Activated CD8-positive, alpha-beta memory T cell treated with anti-CD3 and anti-CD28 coated beads, Interleukin-2, amount 50 U/mL, for 48 hours (primary cell): ENCODE data around the gene ELMO1.
A peak's percentile ranks its signal among the peaks of the same experiment; 100 is the strongest.

Experiments used
- DNase-seq: peaks from one replicate; pipeline ENCODE4 v3.0.0-alpha.2; 2020

The ELMO1 gene

GRCh38 chr7:37076668-37077067 is 372.0 kb downstream of the ELMO1 start:
- DNase-seq, result no peak

DNA sequence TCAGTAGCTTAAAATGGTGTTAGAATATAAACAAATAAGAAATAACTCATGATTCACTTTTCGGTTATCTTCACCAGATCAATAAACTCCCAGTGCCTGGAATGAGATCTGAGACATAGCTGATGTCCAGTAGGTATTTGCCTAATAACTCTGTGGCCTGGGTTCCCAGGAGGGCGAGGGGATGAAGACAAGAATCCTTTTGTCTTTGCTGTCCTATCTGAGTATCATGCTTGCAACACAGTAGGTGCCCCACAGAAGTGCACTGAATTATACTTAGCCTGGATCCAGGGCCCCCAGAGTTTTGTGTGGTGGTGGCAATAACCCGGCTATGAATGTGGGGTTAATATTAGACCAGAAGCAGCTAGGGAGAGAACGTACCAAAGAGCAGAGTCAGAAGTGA is 374.3 kb downstream of the ELMO1 start:
- no peak for DNase-seq

DNA sequence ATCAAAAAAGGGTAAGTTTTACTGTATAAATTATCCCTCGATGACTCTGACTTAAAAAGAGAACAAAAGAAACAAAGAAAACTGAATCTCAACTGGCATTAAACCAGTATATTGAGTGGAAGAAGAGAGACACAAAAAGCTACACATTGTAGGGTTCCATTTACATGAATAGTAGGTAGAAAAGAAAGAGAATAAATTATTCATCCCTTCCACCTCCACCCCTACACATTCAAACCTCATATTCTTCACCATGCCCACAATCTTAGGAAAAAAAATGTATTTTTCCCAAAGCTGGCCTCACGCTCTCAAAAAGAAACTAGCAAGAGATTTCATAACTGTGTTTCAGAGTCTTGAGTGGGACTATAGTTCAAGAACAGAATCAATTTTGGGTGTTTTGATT is 377.5 kb downstream of the ELMO1 start:
- DNase-seq, result no peak

- no peak for DNase-seq
Measured at GRCh38 chr7:37070471-37070870, 378.2 kb downstream of the ELMO1 start.

GRCh38 chr7:37070031-37070430 is 378.6 kb downstream of the ELMO1 start:
- DNase-seq, result no peak

GRCh38 chr7:37069336-37069735 is 379.3 kb downstream of the ELMO1 start:
- DNase-seq, result no peak

DNA sequence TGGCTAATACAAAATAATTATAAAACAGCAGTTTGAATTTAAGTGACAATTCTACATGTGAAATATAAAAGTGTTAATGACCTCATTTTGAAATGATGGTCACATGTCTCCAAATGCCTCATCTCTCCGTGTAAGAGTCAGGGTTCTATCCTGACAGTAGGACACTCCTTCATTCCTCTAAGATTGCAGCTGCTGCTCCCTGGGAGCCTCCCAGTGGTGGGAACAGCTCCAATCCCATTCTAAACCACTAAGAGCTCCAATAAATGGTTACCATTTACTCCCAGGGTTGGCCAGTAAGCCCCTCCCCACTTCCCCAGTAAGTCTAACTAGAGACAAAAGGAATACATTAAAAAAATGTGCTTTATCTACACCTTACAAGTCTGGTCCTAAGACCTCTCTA is 379.8 kb downstream of the ELMO1 start:
- no peak for DNase-seq

- DNase-seq, result no peak
Measured at GRCh38 chr7:37068038-37068437, 380.6 kb downstream of the ELMO1 start.

DNA sequence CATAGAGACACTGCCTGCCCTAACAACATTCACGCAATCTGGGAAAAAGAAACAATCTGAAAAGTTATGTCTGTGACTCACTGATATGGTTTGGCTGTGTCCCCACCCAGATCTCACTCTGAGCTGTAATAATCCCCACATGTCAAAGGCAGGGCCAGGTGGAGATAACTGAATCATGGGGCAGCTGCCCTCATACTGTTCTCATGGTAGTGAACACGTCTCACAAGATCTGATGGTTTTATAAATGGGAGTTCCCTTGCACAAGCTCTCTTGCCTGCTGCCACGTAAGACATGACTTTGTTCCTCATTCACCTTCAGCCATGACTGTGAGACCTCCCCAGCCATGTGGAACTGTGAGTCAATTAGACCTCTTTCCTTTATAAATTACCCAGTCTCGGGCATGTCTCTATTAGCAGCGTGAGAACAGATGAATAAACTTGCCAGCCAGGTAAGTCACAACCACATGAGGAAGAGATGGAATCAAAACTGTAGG is 382.8 kb downstream of the ELMO1 start:
- DNase-seq, result peak; percentile 62

- DNase-seq, result no peak
Measured at GRCh38 chr7:37062560-37062859, 386.2 kb downstream of the ELMO1 start.

DNA sequence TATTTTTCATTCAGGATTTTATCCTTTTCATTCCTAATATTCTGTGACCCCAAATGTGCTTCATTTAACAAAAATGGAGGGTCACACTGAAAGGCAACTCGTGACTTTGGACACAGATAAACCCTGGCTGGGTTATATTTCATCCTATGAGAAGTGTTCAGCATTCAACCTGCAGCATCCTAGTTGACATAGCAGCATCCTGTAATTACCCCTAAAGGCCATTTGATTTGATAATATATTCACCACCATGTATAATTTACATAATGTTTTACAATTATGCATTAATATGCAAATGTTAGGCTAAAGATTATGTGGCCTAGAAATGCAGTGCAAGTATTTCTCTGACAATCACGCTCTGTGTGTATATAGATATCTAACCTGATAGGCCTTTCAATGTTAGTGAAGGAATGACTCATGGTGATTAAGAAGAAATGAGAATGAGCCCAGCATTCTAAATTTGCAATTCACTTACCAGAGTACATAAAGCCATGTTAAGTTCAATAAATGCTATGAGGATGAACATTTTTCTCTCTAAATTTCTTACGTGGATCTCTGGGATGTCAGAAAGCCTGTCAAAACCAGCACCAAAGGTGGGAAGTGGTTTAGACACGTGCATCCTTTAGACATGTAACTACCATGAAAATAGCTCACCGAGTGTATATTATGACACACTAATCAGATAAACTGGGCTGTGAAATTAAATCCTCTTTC is 386.7 kb downstream of the ELMO1 start:
- no peak for DNase-seq

DNA sequence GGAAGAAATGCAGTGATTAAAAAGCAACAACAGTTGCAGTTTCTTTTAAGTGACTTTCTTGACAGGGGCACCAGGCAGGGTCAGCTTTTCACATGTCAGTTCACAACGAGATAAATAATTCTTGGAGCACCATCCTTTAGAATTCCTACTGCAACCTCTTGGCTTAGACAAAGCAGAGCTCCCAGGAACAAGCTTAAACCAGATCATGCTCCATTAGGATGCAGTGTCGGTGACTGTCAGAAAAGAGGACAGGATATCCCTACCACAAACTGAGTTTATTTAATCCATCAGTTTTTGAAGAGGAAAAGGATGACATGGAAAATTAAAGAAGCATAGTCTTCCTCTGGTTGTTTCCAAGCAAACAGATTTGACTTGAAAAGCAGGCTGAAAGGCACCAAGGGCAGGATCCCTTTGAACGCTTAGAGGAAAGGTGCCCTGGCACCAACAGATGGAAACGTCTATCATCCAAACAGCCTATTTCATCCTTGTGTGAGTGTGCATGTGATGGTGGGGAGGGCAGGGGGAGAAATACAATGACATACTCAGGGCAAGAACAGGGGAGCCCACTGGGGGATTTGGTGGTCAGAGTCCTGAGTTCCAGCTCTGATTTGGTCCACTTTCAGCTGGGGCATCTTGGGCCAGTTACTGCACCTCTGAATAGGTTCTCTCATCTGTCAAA is 392.3 kb downstream of the ELMO1 start:
- DNase-seq, result no peak

DNA sequence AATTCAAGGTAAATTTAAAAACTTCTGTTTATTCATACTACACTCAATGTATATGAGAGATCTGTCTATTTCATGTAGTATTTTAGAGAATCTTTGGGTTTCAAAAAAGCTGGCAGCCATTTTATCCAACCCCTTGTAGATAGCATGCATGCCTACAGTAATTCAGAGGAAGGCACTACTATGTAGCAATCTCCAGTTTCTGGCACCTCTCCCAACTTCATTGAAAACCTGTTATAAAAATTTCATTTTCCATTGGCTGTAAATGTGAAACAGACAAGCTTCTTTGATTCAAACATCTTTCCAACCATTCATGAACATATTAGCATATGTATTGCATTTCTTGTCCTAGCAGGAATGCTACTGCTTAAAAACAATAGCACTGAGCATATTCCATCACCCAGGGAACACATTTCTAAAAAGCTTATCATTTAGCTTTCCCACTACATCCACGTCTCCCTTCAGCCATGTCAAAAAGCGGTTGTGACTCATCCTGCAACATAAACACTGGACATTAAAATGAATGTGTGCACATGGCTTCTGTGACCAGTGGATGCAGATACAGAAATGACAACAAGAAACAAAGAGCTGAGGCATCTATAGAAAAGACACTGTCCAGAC is 393.9 kb downstream of the ELMO1 start:
- no peak for DNase-seq

- DNase-seq, result no peak
Measured at GRCh38 chr7:37052705-37053104, 396.0 kb downstream of the ELMO1 start.

- no peak for DNase-seq
Measured at GRCh38 chr7:37050801-37051200, 397.9 kb downstream of the ELMO1 start.

DNA sequence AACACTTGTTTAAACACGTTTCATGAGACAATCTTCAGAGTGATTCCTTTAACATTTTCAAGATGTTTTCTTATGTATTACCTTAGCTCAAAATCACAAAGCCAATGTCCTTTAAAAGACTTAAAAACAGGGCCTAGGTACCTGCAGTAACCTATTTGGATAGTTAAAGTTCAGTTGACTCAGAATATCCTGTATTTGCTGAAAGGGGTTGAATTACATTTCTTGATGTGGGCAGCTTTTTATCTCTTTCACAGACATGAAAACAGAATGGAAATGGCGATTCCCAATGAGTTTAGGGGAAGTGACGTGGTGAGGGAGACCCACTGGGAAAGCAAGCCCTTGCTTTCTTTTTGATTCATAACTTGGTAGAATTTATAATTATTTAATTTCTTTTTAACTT is 400.0 kb downstream of the ELMO1 start:
- DNase-seq, result no peak

DNA sequence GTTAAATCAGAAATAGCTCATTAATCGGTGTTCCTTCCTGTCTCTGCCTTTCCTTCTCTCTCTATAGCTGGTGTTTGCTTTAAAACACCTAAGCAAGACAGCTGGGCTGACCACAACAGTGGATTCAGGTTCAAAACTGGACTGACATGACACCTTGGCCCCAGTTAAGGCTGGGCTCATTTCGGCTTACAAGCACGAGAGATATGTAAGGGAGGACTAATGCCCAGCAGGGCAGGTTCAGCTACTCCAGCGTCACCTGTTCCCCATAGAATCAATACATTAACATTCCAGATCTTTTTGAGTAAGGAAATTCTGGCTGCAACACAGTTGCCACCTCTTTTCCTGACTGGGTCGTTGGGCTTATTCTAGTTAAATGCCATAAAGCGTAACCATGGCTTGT is 401.4 kb downstream of the ELMO1 start:
- no peak for DNase-seq

- DNase-seq, result no peak
Measured at GRCh38 chr7:37046531-37047079, 402.1 kb downstream of the ELMO1 start.

DNA sequence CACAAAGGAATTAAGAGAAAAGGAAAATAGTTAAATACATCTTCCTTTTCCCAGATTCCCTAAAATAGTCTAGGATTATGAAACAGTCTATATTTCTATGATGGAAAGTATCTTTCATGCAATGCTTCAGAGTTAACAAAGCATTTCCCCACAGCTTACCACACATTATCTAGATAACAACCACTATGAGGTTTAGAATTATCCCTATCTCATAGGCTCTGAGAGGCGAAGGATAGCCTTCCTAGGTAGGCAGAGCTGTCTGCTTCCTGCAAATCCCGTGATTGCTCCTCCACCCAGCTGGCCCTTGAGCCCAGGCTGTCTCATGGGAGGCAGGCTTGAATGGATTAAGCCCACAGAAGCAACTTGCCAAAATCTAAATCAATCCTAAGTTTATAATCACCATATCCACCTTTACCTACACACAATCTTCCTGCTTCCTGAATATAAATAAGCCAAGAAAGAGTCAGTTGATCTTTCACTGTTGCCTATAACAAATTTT is 402.9 kb downstream of the ELMO1 start:
- no peak for DNase-seq

DNA sequence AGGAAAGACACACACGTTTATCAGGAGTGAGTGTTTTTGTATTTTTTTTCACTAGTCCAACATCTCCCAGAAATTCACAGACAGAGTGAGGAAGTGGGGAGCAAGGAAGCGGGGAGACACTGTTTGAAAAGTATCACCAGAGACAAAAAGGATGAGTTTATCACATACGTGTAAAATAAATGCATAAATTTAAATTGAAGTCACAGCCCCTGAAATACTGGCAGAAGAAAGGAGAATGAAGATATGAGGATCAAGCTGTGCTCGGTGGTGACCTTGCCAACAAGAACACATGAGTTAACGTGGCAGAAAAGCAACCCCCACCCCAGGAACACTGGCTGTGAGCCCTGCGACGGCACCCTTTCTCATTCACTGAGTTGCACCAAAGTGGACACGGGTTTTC is 407.2 kb downstream of the ELMO1 start:
- no peak for DNase-seq

GRCh38 chr7:37040330-37040729 is 408.3 kb downstream of the ELMO1 start:
- DNase-seq, result no peak

GRCh38 chr7:37039131-37039749 is 409.4 kb downstream of the ELMO1 start:
- DNase-seq, result no peak

- DNase-seq, result no peak
Measured at GRCh38 chr7:37038706-37039105, 410.0 kb downstream of the ELMO1 start.
